Suprapubic skin (tissue), 4 donors: Measurements from ENCODE around the gene PFDN2. TPM values are rescaled to one million over a fixed set of nuclear protein-coding genes. Genes with fewer than 3 reads are reported as not detected.

Experiments used
- DNase-seq, 2 donors: peaks; one replicate each; pipeline ENCODE4 v3.0.0-alpha.2; 2019; ENCODE audit warnings: low spot score in 2 of 2
- H3K27ac ChIP-seq: fragments of 200-600 bp; sonication (generic); one replicate; pipeline ENCODE4 v1.5.1; 2019
- H3K27me3 ChIP-seq: fragments of 200-600 bp; sonication (generic); one replicate; pipeline ENCODE4 v1.5.1; 2019
- H3K36me3 ChIP-seq: fragments of 200-600 bp; sonication (generic); one replicate; pipeline ENCODE4 v1.5.1; 2019
- H3K4me1 ChIP-seq: fragments of 200-600 bp; sonication (generic); one replicate; pipeline ENCODE4 v1.5.1; 2019
- H3K4me3 ChIP-seq: fragments of 200-600 bp; sonication (generic); one replicate; pipeline ENCODE4 v1.5.1; 2019; ENCODE audit warnings: mild to moderate bottlenecking
- H3K9me3 ChIP-seq: fragments of 200-600 bp; sonication (generic); one replicate; pipeline ENCODE4 v1.5.1; 2019
- CTCF ChIP-seq, 2 donors: fragments of 200-600 bp in 1 of 2; fragments of 450-650 bp in 1 of 2; sonication (generic) in 1 of 2; IDR thresholded peaks; one replicate each; pipeline ENCODE4 v1.5.1; 2016 to 2019; ENCODE audit warnings: antibody characterized with exemption in 2 of 2, mild to moderate bottlenecking in 1 of 2, moderate library complexity in 1 of 2
- EP300 ChIP-seq: sonication (generic); formaldehyde crosslinking; IDR thresholded peaks from one replicate; pipeline ENCODE4 v1.6.1; 2017; ENCODE audit warnings: antibody characterized with exemption
- POLR2A ChIP-seq, 2 donors: fragments of 450-650 bp; IDR thresholded peaks; one replicate each; pipeline ENCODE4 v1.6.1; 2017; ENCODE audit warnings: antibody characterized with exemption in 2 of 2, mild to moderate bottlenecking in 2 of 2, moderate library complexity in 2 of 2
- POLR2AphosphoS5 ChIP-seq, 3 donors: sonication (generic); formaldehyde crosslinking; IDR thresholded peaks; one replicate each; pipeline ENCODE4 v1.6.1; 2017; ENCODE audit warnings: antibody characterized with exemption in 3 of 3
- WGBS: methylation state at CpG from one replicate; pipeline ENCODE4 v1.1.5; 2018; 5-methylcytosine and 5-hydroxymethylcytosine counted together
- total RNA-seq, 4 donors: library from RNA; depleted of rRNA; stranded (reverse); fragments of >200 nt; gene quantifications; one replicate each; pipeline ENCODE4 v1.1.0, GENCODE V29; 2016

The PFDN2 gene
- total RNA-seq, 4 donors from 2014 or later: 21.3 to 33.9 (median 27.1) TPM

GRCh38 chr1:161159087-161159912 is 41.5 kb upstream of the PFDN2 start, which contains the start of gene USP21:
USP21 (plus strand) TSS chr1:161159500; CDS start chr1:161160641, 1,141 bp downstream.
- Histone ChIP-seq H3K27ac (peak within 1 kb of the TSS; percentile 81), H3K9me3 (no peaks in the 10 kb centered on the region), H3K4me1 (peaks cover 36% of the 10 kb centered on the region), H3K27me3 (no peaks in the 10 kb centered on the region), H3K36me3 (peaks cover 36% of the 10 kb centered on the region), H3K4me3 (peak within 1 kb of the TSS; percentile 78)
- DNase-seq: peak; percentile 96 to 98
- 0% methylated on average over 28 of the region's 60 CpGs for WGBS
- TF ChIP-seq EP300 (no peak), POLR2A (IDR thresholded peaks at IDR 0.05) (peak in 1 of 2 donors; percentile 29), CTCF (IDR thresholded peaks at IDR 0.05) (peak; percentile 35 to 46), POLR2AphosphoS5 (IDR thresholded peaks at IDR 0.05) (peak in 2 of 3 donors; percentile 66 to 70)

GRCh38 chr1:161158316-161159010 is 40.6 kb upstream of the PFDN2 start:
- H3K4me3 ChIP-seq: peak overlapping the region; percentile 78
- WGBS: 62% methylated on average over 9 of the region's 9 CpGs
- peak overlapping the region; percentile 81 for H3K27ac ChIP-seq
- no peak for TF ChIP-seq EP300
- TF ChIP-seq POLR2AphosphoS5 (IDR thresholded peaks at IDR 0.05): no peak
- TF ChIP-seq POLR2A (IDR thresholded peaks at IDR 0.05): no peak
- TF ChIP-seq CTCF (IDR thresholded peaks at IDR 0.05): no peak
- H3K4me1 ChIP-seq: peaks cover 38% of the 10 kb centered on the region
- H3K27me3 ChIP-seq: no peaks in the 10 kb centered on the region
- H3K9me3 ChIP-seq: no peaks in the 10 kb centered on the region
- peaks cover 28% of the 10 kb centered on the region for H3K36me3 ChIP-seq
- DNase-seq: peak in 1 of 2 donors; percentile 13

- no peaks in the 10 kb centered on the region for H3K9me3 ChIP-seq
- H3K4me3 ChIP-seq: no peak overlapping the region
- peaks cover 22% of the 10 kb centered on the region for H3K36me3 ChIP-seq
- H3K27ac ChIP-seq: no peak overlapping the region
- DNase-seq: peak in 1 of 2 donors; percentile 2
- no peak for TF ChIP-seq POLR2AphosphoS5 (IDR thresholded peaks at IDR 0.05)
- TF ChIP-seq EP300: no peak
- no peak for TF ChIP-seq POLR2A (IDR thresholded peaks at IDR 0.05)
- no peak for TF ChIP-seq CTCF (IDR thresholded peaks at IDR 0.05)
- H3K4me1 ChIP-seq: peaks cover 43% of the 10 kb centered on the region
- no peaks in the 10 kb centered on the region for H3K27me3 ChIP-seq
- WGBS: 94% methylated on average over 1 of the region's 1 CpG
Observed at GRCh38 chr1:161157867-161158266, 40.0 kb upstream of the PFDN2 start.

- Histone ChIP-seq H3K36me3 (no peaks in the 10 kb centered on the region), H3K27me3 (no peaks in the 10 kb centered on the region), H3K27ac (peak within 1 kb of the TSS; percentile 97), H3K9me3 (no peaks in the 10 kb centered on the region), H3K4me1 (peaks cover 22% of the 10 kb centered on the region), H3K4me3 (peak within 1 kb of the TSS; percentile 67)
- no peak for TF ChIP-seq CTCF (IDR thresholded peaks at IDR 0.05)
- peak in 1 of 2 donors; percentile 49 for TF ChIP-seq POLR2A (IDR thresholded peaks at IDR 0.05)
- peak; percentile 57 to 81 (median 75) for TF ChIP-seq POLR2AphosphoS5 (IDR thresholded peaks at IDR 0.05)
- no peak for TF ChIP-seq EP300
- under 1% methylated on average over 33 of the region's 33 CpGs for WGBS
- DNase-seq: peak; percentile 88 to 93
Observed at GRCh38 chr1:161153682-161154337, 36.0 kb upstream of the PFDN2 start, which contains the start of gene UFC1. UFC1 (plus strand) TSS chr1:161153978; CDS start chr1:161153998, 20 bp downstream.
